Astrocyte of the cerebellum (primary cell): ENCODE results near the gene TRNP1.

Source experiments
- DNase-seq: peaks from one replicate; pipeline ENCODE4 v3.0.0-alpha.2; 2011; ENCODE audit warnings: low read depth
- H3K4me3 ChIP-seq: 2 replicates; pipeline ENCODE4 v1.5.1; 2011; ENCODE audit warnings: mild to moderate bottlenecking, low read depth, low read length, moderate library complexity
- in situ Hi-C: cut with HindIII; loops from 2 replicates; pipeline ENCODE4 v1.10.0; 2017; ENCODE audit warnings: low sequenced_read_pairs
- TF ChIP-seq, protein P1 (sequence below): IDR thresholded peaks from 2 replicates; pipeline ENCODE4 v1.5.1; 2012; ENCODE audit warnings: low read length, low read depth, moderate library complexity, mild to moderate bottlenecking; ENCODE audit errors: missing control alignments

TRNP1 gene

DNA sequence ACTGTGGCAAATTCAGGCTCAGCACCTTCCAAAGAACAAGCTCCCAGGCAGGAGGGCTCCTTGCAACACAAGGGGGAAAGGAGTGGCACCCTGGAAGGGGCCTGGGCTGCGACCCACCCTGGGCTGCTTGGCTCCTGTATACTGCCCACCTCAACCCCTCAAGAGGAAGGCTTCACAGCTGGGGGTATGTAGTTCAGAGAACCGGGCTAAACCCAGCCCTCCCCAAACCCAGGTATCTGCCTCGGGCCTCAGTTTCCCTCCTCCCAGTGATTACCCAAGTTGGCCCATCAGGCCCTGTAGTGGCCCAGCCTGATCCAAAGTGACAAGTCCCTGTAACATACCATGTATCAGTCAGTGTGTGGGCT, 11.7 kb downstream of the TRNP1 start:
- no peak overlapping the region for H3K4me3 ChIP-seq
- no peak for DNase-seq
- in situ Hi-C loops: no loop called here
- TF ChIP-seq, protein P1, sequence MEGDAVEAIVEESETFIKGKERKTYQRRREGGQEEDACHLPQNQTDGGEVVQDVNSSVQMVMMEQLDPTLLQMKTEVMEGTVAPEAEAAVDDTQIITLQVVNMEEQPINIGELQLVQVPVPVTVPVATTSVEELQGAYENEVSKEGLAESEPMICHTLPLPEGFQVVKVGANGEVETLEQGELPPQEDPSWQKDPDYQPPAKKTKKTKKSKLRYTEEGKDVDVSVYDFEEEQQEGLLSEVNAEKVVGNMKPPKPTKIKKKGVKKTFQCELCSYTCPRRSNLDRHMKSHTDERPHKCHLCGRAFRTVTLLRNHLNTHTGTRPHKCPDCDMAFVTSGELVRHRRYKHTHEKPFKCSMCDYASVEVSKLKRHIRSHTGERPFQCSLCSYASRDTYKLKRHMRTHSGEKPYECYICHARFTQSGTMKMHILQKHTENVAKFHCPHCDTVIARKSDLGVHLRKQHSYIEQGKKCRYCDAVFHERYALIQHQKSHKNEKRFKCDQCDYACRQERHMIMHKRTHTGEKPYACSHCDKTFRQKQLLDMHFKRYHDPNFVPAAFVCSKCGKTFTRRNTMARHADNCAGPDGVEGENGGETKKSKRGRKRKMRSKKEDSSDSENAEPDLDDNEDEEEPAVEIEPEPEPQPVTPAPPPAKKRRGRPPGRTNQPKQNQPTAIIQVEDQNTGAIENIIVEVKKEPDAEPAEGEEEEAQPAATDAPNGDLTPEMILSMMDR: no peak

DNA sequence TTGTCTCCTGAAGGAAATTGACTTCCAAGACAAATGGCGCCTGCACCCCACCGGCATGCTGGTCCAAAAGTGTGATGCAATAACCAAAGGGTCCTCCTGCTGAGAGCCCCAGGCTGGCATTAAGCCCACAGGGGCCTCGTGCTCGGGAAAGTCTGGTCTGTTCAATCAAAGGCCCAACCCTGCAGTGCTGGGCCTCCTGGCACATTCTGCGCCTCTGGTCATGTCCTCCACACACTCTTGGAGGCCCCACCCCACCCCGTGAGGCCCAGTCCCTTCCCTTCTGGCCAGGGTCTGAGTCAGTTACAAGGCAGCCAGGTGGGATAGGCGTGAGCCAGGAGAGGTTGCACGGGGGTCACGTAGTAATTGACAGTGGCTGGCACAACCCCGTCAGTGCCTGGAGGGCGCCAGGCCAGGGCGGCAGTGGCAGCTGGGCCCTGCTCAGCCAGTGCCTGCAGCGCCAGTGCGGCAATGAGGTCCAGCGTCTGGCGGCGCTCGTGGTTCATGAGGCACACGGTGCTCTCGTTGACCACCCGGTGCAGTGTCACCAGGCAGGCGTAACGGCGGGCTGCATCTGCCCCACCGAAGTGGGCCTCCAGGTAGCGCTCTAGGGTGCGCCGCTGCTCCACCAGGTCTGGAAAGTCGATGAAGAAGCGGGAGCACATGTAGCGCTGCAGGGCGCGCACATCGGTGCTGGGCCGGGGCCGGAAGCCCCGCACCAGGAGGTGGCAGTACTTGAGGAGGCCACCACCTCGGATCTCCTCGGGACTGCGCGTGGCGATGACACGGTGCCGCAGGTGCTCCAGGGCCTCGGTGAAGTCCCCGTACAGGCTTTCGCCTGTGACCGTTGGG, 12.4 kb downstream of the TRNP1 start:
- no peak overlapping the region for H3K4me3 ChIP-seq
- no peak for DNase-seq
- in situ Hi-C loops: no loop called here
- TF ChIP-seq, protein P1: no peak

DNA sequence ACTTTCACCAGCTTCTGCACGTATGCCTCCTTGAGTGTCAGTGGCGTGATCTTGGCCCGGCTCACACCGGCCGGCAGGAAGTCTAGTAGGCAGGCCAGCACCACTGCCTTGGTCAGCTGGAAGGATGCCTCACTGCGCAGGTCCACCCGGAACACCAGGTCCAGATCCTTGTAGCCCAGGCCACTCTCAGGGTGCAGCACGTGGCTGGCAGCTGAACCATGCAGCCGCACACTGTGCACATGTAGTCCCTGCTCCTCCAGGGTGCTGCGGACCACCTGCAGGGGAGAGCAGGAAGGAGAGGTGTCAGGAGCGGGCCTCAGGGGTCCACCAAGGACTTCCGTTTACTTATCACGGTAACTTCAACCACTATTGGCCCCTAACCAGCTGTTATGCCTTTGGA, 13.2 kb downstream of the TRNP1 start:
- DNase-seq: no peak
- no peak overlapping the region for H3K4me3 ChIP-seq
- in situ Hi-C loops: no loop called here
- TF ChIP-seq, protein P1: no peak

DNA sequence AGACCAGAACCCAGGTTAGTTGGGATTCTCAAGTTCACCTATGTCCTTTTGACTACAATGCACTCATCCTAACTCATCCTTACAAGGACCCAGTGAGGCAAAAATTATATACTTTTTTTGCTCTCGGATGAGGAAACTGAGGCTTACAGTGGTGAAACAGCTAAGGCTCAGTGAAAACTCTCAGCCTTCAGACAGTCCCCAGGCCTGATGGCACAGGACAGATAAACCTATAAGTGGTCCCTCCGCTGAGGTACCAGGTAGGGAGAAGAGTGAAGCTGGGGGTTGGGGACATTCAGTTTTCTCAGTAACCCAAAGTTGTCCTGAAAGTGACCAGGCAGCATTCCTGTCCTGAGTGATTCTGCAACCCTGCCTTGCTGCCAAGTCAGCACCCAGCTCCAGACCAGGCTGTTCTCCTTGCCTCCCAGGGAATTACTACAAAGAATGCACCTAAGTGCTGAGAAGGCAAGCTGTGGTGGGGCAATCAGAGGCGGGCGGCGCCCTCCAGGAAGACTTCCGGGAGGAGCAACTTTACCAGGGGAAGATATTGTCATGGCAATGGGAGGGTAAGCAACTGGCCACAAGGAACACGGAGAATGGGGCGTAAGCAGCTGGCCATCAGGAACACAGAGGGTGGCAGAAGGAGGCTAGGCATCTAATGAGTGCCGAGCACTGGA, 14.6 kb downstream of the TRNP1 start:
- TF ChIP-seq, protein P1: no peak
- H3K4me3 ChIP-seq: no peak overlapping the region
- DNase-seq: no peak
- in situ Hi-C loops: no loop called here

DNA sequence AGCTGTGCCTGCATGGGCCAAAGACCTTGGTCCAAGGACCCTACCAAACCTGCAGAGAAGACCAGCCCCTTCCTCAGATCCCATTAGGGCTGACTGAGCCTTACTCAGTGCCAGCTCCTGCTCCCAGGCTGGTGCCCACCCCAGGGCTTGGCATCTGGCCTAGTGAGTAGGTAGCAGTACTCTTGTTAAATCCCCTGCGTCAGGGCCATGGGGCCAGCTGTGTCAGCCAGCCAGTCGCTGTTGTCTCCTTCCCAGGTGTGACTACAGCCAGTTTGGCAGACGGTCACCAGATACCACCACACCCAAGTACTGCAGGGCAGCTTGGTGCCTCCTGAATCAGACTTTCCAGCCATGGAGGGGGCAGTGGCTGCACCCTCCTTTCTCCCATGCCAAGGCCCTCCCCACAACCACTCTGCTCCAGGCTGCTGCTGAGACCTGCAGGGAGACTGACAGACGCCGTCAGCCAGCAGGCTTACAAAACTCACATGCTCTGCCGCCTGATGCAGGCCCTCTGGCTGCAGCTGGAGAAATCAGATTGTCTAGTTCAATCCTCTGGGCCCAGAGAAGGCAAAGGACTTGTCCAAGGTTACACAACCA, 16.2 kb downstream of the TRNP1 start:
- H3K4me3 ChIP-seq: no peak overlapping the region
- DNase-seq: no peak
- TF ChIP-seq, protein P1: no peak
- in situ Hi-C loops: no loop called here

DNA sequence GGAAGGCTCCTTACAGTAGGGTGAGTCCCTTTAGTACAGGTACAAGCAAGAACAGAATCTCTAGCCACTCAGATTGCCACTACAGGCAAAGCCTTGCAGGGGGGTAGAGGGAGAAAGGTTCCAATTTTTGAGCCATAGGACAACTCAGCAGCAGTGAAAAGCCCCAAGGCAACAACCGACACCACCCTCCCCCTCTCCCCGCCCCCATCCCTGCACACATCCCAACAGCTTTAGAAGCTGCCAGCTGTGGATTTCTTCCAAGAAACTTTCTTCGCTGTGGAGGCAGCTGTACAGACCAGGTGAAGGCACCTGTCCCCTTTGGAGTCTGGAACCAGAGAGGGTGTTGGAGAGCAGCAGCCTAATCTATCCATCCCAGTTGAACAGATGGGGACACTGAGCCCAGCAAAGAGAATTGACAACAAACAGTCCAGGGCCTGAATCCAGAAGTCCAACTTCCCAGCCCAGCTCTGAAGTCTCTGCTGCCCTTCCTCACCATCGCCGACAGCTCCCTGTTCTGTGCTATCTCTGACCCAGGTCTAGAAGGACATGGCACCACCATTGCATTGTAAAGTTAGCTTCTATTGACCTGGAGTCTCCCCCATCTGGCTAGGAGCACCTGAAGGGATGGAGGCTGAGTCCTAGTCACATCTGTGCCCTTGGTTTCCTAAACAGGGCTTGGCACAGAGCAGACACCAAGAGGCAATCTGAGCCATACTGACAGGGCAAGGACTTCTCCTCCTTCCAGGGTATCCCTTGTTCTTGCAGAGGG, 16.9 kb downstream of the TRNP1 start:
- DNase-seq: no peak
- peak overlapping the region; percentile 50 for H3K4me3 ChIP-seq
- TF ChIP-seq, protein P1: no peak
- in situ Hi-C loops: no loop called here
